Globus pallidus (tissue), 1 donor: Measurements from ENCODE around the gene PCED1B.
"Not testable (repeated sequence)": the region's sequence is repeated elsewhere in the genome, so short reads cannot be mapped to it uniquely, and the experiment has no call there.

ENCODE experiments used
- DNase-seq: peaks from one replicate; pipeline ENCODE4 v3.0.0-alpha.2; 2015; ENCODE audit warnings: low spot score

PCED1B gene

GRCh38 chr12:47273191-47273626 is 193.8 kb downstream of the PCED1B start:
- no peak for DNase-seq

GRCh38 chr12:47274760-47275159 is 195.3 kb downstream of the PCED1B start:
- peak; percentile 7 for DNase-seq

- no peak for DNase-seq
These were observed 196.8 kb downstream of the PCED1B start for GRCh38 chr12:47276253-47276620.

GRCh38 chr12:47276621-47277309 is 197.3 kb downstream of the PCED1B start:
- DNase-seq: peak; percentile 25

- DNase-seq: no peak
These were observed 198.6 kb downstream of the PCED1B start for GRCh38 chr12:47277972-47278448.

- DNase-seq: not testable (repeated sequence)
These were observed 200.3 kb downstream of the PCED1B start for GRCh38 chr12:47279758-47280157.

- DNase-seq: no peak
These were observed 201.3 kb downstream of the PCED1B start for GRCh38 chr12:47280543-47281300.

GRCh38 chr12:47281667-47282171 is 202.3 kb downstream of the PCED1B start:
- no peak for DNase-seq

GRCh38 chr12:47282206-47282605 is 202.8 kb downstream of the PCED1B start:
- DNase-seq: no peak
